Cerebellar cortex (tissue), 1 donor: ENCODE results near the gene CTSC.

Experiments used
- DNase-seq: peaks from one replicate; pipeline ENCODE4 v3.0.0-alpha.2; 2015; ENCODE audit warnings: low spot score

The CTSC gene

DNA sequence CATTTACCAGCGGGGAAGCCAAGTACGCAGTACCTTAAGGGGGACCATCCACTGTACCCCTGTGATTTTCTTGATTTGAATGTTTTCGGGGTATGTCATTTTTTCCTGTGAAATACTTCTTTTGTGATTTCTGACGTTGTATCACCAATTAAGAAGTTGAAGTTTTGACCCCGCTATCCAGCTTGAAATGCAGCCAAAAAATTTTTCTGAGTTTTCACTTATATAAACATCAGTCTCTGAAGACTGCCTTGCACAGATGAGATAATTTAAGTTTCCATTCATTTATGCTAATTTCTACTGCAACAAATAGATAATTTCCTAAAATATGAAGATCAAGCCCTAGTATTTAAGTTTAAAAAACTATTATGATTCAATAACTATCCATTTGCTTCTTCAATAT is 20.0 kb downstream of the CTSC start:
- DNase-seq: no peak

DNA sequence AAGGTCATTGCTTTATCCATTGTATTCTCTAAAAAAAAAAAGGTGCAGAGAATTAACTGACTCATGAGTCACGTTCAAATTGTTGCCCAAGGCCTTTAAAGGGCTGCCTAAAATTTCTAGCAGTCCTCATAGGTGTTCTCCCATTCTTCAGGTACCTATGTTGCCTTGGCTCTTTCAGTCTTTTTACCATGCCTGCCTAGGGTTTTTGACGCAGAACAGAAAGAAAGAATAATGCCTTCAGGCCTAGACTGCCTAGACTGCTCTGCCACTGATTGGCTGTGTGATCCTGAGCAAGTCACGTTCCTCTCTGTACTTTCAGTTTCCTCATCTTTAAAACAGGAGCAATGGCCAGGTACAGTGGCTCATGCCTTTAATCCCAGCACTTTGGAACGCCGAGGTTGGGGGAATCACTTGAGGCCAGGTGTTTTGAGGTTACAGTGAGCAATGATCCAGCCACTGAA is 21.5 kb downstream of the CTSC start:
- no peak for DNase-seq

DNA sequence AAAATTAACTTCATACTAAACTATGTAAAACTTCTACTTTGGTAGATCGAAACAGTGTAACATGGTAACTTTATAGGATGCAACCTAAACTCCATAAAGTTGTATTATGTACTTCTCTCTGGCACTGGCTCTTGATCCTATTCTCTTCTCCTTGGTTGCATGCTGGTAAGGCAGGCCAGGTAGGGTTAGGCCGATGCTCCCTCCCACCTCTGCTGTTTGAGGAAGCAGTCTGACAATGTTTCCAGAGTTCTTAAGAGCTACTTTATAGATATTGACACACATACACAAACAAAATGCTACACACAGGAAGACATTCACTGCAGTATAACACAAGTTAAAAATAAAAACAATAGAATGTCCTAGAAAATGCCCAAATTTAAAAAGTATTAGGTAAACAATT is 22.5 kb downstream of the CTSC start:
- DNase-seq: no peak

- no peak for DNase-seq
Measured at GRCh38 chr11:88313441-88313840, 24.1 kb downstream of the CTSC start.

DNA sequence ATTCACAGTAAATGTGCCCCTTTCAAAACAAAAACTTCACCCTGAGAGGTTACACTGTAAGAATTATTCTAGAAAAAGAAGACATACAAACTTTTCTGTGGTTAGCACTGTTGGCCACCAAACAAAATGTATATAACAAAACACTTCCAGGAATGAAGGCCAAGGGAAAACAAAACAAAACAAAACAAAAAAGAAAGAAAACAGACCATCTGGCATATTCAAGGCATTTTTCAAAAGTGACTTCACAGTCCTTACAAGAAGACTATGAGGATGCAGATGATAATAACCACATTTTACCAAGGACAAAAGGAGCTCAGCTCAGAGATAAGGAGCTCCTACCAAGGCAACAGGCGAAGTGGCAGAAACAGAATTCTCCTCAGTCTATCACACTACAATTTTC is 24.9 kb downstream of the CTSC start:
- no peak for DNase-seq

- no peak for DNase-seq
Measured at GRCh38 chr11:88310246-88310645, 27.3 kb downstream of the CTSC start.

DNA sequence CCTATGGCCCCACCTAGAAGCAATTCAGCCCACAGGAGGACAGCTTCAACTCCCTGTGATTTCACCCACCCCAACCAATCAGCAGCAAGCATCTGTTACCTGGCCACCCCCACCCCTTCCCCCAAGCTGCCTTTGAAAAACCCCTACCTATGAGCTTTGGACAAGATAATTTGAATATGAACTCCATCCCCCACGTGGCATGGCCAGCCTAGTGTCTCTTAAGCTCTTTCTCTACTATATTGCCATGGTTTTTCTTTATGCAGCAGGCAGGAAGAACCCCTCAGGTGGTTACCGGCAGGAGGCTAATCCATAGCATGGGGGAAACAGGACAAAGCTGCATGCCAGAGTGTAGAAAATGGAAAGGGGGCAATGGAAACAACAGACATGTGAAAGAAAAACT is 29.0 kb downstream of the CTSC start:
- DNase-seq: no peak

- no peak for DNase-seq
Measured at GRCh38 chr11:88307749-88308425, 29.6 kb downstream of the CTSC start.

GRCh38 chr11:88306785-88307184 is 30.8 kb downstream of the CTSC start:
- DNase-seq: no peak

- no peak for DNase-seq
Measured at GRCh38 chr11:88305430-88305829, 32.1 kb downstream of the CTSC start.

DNA sequence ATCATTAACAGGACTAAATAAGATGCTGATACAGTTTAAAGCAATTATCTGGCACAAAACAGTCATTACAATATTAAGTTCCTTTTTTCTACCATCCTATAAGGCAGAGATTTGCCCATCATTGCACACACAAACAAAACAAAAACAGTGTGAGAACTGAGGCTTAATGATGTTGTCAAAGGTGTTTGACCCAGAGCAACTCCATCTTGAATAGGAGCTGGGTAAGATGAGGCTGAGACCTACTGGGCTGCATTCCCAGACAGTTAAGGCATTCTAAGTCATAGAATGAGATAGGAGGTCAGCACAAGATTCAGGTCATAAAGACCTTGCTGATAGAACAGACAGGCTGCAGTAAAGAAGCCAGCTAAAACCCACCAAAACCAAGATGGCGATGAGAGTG is 33.2 kb downstream of the CTSC start:
- DNase-seq: no peak

DNA sequence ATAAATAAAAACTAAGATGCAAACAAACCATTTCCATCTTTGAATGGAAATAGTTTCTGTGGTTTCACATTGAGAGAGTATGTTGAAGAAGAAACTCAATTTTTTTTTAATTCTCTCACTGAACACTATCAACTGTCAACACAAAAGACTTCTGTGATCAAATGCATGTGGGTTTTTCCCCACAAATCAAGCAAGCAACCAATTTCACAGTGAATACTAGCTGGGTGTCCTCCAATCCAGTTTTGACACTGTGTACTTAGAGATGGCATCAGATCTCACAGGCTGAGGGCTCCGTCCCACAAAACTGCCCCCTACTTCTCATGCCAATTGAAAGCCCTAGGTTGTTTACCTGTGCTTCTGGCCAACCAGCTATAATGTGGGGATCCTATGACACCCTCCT is 34.5 kb downstream of the CTSC start:
- no peak for DNase-seq

GRCh38 chr11:88301488-88302140 is 35.9 kb downstream of the CTSC start:
- DNase-seq: no peak

- DNase-seq: no peak
Measured at GRCh38 chr11:88300888-88301487, 36.5 kb downstream of the CTSC start.

- no peak for DNase-seq
Measured at GRCh38 chr11:88297863-88298262, 39.7 kb downstream of the CTSC start.

DNA sequence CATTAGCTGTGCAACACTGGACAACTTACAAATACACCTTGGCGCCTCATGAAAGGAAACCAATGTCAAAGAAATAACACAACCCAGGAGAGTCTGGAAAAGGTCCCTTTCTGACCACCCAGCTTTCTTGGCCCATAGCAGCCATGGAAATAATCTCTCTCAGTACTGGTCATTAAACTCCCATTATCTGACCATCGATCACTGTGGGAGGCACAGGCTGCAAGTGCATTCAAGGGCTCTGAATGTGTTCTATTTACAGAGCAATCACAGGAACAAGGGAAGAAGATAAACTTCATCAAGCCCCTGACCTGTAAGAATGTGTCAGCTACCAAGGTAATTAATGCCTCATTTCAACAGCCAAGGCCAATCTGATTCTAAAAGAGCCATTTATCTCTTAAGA is 40.1 kb downstream of the CTSC start:
- DNase-seq: no peak

DNA sequence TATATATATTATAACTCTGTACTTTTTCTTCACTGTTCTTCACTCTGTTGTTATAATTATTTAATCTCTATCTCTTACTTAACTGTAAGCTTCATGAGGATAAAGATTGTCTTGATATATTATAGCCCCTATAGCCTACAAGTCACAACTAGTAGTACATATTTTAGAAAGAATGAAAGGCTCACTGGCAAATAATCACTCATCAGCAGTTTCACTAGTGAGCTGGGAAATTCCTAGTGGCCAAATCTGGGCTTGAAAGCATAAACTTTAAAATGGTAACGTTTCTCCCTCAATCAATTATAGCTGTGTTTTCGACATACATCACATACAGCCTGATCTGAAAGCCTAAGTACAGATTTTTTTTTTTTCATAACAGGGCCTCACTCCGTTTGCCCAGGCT is 42.5 kb downstream of the CTSC start:
- no peak for DNase-seq

DNA sequence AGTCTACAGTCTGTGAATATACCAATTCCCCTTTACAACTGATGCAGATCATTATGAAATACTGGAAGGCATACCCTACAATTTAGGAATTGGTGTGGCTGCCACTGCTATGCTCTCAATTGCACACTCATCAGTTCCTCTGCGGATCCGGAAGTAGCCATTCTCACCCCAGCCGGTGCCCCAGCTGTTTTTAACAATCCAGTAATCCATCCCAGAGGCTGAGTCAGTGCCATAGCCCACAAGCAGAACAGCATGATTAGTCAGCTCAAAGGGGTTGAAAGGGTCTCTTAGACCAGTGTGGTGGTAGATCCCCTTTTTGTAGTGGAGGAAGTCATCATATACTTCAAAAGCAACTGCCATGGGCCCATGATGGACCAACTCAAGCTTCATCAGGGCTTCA is 43.6 kb downstream of the CTSC start:
- no peak for DNase-seq

- DNase-seq: no peak
Measured at GRCh38 chr11:88292171-88292843, 45.2 kb downstream of the CTSC start.

DNA sequence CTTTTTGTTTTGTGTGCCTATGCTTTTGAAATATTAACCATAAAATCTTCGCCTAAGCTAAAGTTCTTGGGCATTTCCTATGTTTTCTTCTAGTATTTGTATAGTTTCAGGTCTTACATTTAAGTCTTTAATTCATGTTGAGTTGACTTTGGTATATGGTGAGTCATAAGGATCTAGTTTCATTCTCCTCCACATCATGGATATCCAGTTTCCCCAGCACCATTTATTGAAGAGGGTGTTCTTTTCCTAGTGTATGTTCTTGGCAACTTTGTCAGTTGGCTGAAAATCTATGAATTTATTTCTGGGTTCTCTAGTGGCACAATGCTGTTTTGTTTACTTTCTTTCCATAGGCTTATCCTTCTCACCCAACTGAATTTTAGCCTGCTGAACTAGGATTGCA is 49.0 kb downstream of the CTSC start:
- no peak for DNase-seq

DNA sequence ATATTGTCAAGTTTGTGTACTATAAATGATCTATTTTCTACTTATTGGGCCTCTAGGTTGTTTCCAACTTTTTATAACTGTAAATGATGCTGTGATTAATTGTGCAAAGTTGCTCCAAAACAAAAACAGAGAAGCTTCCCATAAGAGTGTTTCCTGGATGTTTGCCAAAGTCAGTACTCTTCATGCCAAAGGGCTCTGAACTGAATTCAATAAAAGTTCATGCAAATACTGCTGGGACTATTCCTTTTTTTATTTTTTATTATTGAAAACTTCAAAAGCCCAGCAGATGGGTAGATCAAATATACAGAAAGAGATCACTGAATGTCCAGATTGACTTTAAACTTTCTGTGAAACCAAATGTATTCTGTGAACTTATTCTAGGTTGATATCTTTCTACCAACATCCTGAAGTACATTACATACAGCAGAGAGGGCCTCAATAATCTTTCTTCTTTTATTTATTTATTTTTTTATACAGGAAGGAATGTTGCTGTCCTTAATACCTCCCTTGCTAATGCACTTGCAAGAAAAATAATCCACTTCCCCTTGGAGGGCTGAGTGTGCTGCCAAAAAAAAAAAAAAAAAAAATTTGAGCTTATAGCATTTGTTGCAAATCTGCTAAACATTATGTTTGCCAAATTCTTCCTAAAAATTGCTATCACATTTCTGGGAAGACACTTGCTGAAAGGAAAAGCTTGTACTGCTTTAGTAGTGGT is 53.0 kb downstream of the CTSC start:
- no peak for DNase-seq

DNA sequence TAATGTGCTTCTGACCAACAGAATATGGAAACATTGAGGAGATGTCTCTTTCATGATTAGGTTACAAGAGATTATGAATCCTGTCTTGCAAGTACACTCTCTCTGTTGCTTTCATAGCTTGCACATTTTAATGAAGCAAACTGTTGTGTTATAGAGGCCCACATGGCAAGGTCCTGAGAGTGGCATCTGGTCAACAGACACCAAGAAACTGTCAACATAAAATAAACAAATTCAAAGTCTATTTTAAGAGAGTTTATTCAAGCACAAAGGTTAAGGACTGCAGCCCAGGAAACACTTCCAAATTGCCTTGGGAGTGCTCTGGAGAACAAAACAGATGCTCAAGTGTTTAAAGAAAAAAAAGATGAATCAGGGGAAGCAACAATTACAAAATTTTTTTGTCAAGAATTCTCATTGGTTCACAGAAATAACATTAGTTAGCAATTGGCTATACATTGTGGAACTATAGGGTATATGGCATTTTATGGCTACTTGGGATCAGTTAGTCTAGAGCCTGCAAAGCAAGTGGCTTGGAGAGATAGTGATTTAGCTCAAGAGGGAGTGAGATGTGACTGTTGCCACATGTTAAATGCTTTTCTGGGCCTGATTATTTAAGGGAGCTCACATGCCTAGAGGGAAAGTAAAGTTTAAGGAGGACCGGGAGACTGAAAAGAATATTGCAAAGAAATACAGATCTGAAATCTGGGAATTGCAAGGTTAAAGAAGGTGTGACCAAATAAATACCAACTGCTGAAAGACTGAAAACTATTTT is 54.6 kb downstream of the CTSC start:
- DNase-seq: no peak
